ENCODE measurements around the gene ENOPH1.

DNA sequence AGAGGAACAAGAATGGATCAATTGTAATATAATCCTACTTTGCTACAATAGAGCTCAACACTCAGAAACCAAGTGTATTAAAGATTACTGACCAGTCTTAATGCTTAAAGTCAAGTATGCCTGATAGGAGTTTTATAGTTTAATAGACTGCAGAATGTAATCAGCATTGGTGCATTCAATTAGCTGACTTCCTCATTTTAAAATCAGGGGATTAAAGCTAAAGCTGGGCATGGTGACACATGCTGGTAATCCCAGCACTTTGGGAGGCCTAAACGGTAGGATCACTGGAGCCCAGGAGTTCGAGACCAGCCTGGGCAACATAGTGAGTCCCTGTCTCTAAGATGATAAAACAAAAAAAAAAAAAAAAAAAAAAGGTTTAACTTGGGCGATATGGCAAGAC lies 10.9 kb upstream of the ENOPH1 start:
- no peak for TF ChIP-seq LEF1 (IDR thresholded peaks at IDR 0.05; ENCODE audit: borderline replicate concordance)
- TF ChIP-seq FOXM1 (IDR thresholded peaks at IDR 0.05; ENCODE audit: borderline replicate concordance), result no peak
- no peak for TF ChIP-seq HDGF (IDR thresholded peaks at IDR 0.05; ENCODE audit: borderline replicate concordance)
- TF ChIP-seq FOXK2 (IDR thresholded peaks at IDR 0.05), result no peak
- no peak for TF ChIP-seq FOXA1 (IDR thresholded peaks at IDR 0.05)
- TF ChIP-seq SP1 (IDR thresholded peaks at IDR 0.05), result no peak
- TF ChIP-seq BHLHE40 (IDR thresholded peaks at IDR 0.05; ENCODE audit: borderline replicate concordance), result no peak
- no peak for TF ChIP-seq CTBP1 (IDR thresholded peaks at IDR 0.05; ENCODE audit: borderline replicate concordance)

Measured in HEK293T (cell line).